Daoy (cell line): Measurements from ENCODE around the gene ANGPTL1. TPM values are rescaled to one million over a fixed set of nuclear protein-coding genes. Genes with fewer than 3 reads are reported as not detected.
A peak's percentile ranks its signal among the peaks of the same experiment; 100 is the strongest.
"Not testable (repeated sequence)": the region's sequence is repeated elsewhere in the genome, so short reads cannot be mapped to it uniquely, and the experiment has no call there.

Source experiments
- DNase-seq: peaks from one replicate; pipeline ENCODE4 v3.0.0-alpha.2; 2015; ENCODE audit warnings: low read depth
- total RNA-seq: library from RNA; depleted of rRNA; stranded (reverse); fragments of >200 nt; shearing (Covaris generic); gene quantifications from 2 replicates; pipeline ENCODE4 v1.2.3, GENCODE V29; 2014; rRNA removed

Gene ANGPTL1
- total RNA-seq, 1 experiment from 2014 or later, result not detected

DNA sequence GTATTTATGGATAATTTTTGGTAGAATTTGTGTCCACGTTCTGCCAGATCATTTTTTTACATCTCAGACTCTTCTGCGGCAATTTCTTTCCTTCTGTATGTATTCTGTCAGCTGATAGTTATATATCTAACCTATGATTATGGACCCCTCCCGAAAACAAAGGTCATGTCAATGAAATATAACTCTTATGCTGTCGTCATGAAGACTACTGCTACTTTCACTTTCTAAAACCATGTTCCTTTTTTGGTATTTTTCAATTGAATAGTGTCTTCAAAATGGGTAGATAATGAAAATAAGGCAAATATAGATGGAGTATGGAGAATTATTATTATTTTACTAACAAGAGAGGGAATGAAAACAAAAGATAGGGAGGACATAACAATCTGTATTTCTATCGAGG, 3.2 kb downstream of the ANGPTL1 start:
- peak; percentile 11 for DNase-seq

DNA sequence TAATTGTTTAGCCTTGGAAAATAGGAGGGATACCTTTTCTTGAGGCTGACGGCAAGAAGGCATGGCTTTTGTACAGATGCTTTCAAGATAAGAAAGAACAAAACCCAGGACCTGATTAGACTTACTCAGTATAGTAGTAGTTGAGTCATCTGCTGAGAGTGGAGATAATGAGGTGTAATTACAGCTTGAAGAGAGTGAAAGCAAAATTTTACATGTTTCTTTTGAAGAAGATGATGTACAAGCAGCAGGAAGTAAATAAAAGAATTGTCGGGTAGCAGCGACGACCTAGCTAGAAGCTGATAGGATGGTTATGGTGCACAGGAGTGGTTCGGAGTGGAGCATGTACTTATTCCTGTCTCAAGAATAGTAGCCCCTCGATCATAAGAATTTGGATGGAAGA, 6.6 kb downstream of the ANGPTL1 start:
- DNase-seq, result no peak

DNA sequence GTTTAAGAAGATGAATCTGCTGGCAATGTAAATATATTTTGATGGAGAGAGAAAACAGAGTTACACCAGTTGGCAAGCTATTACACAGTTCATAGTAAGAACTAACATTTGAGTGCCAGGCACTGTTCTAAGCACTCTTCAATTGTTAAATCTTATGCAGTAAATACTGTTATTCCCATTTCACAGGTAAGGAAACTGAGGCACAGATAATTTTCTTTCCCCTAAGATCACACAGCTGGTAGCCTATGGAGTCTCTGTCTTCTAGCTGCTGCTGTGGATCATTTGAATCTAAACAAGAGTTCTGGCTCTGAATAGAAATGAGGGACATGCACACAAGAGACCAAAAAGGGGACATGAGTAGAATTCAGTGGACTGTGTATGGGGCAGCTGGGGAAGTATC, 8.0 kb downstream of the ANGPTL1 start:
- no peak for DNase-seq

DNA sequence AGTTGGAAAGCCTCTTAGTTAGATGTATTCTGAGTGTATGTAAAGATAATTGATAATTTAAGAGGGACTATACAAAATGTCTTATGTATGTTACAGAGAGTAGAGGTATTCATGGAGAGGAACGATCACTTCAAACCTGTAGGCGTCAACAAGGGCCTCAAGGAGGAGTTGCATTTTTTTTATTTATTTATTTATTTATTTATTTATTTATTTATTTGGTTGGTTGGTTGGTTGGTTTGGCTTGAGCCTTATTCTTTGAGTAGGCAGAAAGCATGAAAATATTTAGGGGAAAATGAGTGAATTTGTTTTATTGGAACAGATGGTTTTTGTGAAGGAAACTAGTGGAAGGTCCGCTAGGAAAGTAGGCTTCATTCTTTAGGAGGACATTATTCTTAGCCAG, 8.5 kb downstream of the ANGPTL1 start:
- no peak for DNase-seq

DNA sequence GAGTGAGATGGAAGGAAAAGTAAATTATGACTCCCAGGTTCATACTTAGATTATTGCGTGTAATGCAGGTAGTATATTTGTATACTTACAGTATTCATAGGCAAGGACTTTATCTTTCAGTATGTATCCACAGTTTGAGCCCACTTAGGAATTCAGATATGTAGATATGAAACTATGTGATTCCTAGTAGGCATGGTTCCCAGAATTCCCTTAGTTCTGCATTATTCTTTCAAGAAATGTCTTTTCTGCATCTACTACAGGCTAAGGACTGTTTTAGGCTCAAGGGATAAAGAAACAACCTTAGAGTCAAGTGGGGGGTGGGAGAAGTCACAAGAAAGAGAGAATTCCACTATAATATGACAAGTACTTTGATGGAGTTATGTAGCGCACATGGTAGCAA, 13.8 kb downstream of the ANGPTL1 start:
- DNase-seq, result no peak

DNA sequence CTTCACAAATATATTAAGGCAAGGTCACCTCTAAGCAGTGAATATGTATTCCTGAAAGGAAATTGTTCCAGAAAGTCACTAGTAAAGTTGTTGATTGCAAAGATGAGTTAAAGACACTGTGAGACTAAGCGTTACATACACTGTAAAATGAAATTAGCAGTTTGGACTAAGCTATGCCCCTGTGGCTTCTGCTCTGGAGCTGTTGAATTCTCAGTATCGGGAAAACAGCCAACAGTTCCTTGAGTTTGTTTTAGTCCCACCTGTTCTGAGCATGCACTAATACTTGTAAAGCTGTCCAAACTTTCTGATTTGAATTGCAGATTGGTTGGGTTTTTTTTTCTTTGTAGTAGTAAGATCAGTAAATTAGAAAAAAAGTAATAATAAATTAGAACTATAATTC, 21.0 kb downstream of the ANGPTL1 start:
- DNase-seq, result no peak

DNA sequence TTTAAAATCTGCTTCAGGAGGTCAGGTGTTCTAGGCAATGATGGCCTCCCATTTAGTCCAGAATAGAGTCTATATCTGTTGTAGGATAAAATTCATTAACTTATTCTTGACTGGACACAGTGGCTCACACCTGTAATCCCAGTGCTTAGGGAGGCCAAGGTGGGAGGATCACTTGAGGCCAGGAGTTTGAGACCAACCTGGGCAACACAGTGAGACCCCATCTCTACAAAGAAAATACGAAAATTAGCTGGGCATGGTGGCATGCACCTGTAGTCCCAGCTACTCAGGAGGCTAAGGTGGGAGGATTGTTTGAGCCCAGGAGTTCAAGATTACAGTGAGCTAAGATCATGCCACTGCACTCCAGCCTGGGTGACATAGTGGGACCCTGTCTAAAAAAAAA, 23.0 kb downstream of the ANGPTL1 start:
- DNase-seq, result not testable (repeated sequence)

DNA sequence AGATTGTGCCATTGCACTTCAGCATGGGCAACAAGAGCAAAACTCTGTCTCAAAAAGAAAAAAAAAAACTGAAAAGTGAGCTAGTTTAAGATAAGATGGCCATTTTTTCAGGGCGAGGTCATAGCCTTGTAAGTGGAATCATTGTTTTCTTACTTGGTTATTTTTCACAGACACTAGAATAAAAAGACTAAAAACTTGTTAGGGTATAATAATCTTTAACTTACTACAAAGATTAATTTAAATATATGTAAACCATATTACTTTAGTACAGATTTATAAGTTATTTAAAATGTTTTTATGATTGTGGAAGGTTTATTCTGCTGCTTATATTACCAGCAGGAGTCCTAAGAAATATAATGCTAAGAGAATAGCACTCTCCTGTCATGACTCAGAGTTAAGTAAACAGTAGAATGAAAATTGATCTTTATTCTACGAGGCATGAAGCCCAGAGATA, 23.5 kb downstream of the ANGPTL1 start:
- peak; percentile 38 for DNase-seq

DNA sequence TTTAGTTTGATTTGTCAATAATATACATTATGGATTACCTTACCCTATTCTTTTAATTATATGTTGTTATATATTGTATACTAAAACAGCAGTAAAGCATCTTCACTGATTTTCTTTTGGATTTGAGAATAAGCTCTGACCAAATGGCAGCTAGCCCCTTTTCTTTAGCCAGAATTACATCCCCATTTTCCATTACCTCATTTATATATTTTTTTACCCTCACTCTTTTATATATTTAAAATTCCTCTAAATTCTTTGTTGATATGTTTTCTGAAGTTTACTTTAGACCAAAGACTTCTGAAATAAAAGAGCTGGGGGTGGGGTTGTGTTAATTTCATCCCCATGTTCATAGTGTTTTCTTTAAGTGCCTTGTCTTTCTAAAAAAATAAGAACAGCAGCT, 24.6 kb downstream of the ANGPTL1 start:
- DNase-seq, result no peak

DNA sequence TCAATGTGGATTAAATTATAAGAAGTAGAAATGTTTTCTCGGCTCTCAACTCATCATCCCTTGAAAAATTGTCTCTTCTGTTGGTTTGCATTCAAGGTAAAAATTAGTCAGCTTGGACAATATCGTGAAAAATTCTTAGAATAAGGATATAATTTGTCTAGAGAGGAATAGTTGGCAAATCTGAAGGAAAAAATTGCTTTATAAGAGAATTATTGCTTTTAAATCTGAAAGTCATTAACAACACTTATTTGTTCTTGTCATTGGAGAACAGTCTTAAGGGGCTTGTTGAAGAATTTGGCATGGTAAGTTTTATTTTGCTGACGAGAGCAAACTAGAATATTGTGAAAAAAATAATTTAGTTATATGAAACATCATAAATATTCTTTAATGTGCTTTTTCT, 26.4 kb downstream of the ANGPTL1 start:
- no peak for DNase-seq

DNA sequence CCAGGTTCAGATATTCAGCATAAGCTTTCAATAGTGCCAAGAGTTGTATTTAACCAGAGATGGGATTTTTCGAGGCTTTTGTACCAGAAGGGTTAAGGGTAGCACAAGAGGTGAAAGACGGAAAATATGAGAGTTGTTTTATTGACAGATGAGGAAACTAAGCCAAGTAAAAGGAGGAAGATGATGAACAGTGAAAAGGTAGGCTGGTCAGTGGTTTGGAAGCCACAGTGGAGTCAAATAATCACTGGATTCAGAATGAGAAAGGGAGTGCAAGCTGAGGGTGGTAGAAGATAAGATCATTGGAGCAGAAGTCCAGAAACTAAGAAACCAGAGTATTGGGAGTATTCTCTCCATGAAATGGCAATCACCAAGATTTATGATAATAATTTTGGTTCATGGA, 45.7 kb downstream of the ANGPTL1 start:
- DNase-seq, result no peak

DNA sequence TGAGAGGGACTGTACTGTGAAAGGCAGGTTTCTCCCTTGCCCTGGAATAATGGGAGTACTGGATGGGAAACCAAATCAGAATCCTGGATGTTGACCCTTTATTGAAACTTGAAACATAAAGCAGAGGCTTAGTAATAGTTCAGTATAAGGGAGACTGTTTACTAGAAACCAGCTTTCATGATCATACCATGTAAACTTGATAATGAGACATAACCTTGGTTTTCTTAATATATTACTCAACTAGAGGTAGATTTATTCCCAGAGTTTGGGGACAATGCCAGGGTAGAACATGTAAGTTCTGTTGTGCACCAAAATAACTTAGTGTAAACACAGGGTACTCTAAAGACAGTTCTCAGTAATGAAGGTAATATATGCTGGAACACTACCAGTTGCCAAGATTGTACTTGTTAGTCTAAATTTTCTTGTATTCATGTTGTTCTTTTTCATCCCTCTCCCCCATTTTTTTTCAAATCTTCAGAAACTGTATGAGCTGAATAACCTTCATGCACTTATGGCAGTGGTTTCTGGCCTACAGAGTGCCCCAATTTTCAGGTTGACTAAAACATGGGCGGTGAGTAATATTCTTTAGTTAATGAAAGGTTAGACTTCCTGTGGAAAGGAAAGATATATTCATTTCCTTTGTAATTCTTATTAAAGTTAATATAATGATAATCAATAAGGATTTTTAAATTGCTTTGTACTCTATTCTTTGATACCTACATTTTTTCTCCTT, 49.6 kb downstream of the ANGPTL1 start:
- DNase-seq, result no peak

DNA sequence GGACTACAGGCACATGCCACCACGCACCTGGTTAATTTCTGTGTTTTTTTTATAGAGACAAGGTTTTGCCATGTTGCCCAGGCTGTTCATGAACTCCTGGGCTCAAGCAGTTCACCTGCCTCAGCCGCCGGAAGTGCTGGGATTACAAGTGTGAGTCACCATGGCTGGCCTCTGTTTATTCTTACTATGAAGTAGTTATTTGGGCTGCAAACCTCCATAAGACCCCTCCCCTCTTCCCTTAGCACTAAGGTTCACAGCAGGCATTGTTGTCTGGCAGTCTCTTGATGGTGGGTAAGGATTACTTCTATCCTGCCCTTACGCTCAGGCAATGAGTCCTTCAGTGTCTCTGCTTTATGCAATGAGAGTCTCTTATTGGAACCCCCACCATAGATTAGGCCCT, 51.8 kb downstream of the ANGPTL1 start:
- DNase-seq, result peak; percentile 18

DNA sequence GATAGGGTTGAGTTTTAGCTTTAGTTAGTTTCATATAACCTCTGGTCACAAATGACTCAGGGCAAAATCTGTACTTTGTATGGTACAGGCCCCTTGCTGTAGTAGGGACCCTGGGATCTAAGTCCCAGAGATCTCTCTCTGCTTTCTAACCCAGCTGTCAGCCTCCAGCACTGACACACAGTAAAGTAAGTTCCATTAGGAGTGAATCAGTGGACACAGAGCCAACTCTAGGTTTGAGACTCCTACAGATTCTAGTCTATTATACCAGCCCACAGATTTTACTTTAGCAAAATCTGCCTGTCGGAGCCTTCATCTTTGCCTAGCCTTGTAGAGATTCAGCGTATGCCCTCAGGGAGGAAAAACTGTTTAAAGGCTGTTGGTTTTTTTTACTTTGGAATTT, 52.5 kb downstream of the ANGPTL1 start:
- no peak for DNase-seq

DNA sequence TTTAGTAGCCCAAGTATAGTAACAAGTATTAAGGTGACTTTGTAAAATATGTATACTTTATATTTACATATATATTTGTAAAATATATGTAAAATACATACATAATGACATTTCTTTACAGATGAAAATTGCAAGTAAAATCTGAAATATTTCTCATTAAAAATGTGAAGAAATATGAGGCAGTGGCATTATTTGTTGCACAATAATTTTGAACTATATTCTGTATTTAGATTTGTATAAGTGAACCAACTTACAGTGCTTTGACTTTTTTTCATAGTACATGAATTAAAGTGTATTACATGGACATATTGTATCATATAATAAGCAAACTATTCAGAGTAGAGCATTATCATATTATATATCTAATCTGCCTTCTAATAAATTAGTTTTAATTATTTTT, 60.3 kb downstream of the ANGPTL1 start:
- DNase-seq, result no peak

DNA sequence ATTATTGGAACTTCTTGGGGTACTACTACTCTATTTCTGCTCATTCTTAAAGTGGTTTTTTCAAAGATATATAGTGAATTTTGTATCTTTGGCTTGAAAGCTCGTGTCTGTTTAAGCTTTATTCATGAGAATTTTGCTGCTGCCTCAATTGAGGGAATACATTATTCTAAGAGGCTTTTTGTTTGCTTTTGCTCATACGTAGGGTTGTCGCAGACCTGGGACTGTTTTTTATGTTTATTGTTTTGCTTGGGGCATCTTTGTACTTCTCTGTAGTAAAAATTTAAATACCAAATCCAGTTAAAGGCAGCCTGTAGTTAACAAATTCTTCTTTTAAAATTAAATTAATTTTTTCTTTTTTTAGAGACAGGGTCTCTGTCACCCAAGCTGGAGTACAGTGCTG, 62.3 kb downstream of the ANGPTL1 start:
- DNase-seq, result no peak

DNA sequence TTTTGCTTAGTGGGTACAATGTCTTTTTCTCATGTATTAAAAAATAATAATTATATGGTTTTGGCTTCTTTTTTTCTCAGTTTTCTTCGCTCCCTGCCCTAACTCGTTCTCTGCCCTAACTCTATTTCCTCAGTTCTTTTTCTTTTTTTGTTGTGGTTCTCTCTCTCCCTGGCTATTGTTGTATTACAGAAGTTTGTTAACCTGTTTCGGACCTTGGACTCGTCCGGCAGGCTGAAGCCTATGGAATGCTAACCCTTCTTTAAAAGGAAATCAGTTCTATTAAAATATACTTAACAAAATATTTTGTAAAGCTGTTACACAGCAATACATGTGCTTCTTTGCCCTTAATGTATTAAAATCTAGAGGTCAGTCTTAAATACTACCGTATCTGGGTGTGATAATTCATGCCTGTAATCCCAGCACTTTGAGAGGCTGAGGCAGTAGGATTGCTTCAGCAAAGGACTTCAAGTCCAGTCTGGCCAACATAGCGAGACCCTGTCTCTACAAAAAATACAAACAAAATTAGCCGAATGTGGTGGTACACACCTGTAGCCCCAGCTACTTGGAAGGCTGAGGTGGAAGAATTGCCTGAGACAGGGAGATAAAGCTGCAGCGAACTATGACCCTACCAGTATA, 64.1 kb downstream of the ANGPTL1 start:
- DNase-seq, result no peak

DNA sequence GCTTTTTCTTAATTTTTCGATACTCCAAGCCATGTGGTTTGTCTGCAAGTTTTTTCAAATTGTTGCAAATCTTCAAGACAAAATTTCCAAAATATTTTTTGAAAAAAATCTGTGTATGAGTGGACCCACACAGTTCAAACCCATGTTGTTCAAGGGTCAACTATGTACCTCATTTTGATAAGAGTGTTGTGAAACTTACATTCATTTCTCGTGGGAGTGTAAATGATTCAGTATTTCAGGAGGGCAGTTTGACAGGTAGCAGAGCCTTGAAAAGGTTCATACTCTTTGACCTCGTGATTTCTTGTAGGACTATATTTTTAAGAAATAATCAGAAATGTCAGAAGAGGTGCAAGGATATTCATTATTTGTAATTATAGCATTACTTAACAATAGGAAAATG, 68.0 kb downstream of the ANGPTL1 start:
- DNase-seq, result no peak

Other genes with a start within 250 kb of the ANGPTL1 start
- 5.5 and 17.5 TPM in 2 replicates for gene RALGPS2, start 145.8 kb downstream of the ANGPTL1 start, total RNA-seq
- 30.9 and 38.5 TPM in 2 replicates for gene FAM20B, start 154.8 kb upstream of the ANGPTL1 start, total RNA-seq
- 27.7 and 39.2 TPM in 2 replicates for gene TOR3A, start 211.0 kb upstream of the ANGPTL1 start, total RNA-seq